22Rv1 (cell line): ENCODE measurements around the gene CDC14B.

ENCODE experiments used
- CTCF ChIP-seq: fragments of 450-650 bp; IDR thresholded peaks from 2 replicates; pipeline ENCODE4 v1.5.1; 2017; ENCODE audit warnings: mild to moderate bottlenecking
- ZFX ChIP-seq: fragments of 450-650 bp; IDR thresholded peaks from 2 replicates; pipeline ENCODE4 v1.6.1; 2017; ENCODE audit warnings: antibody characterized with exemption, borderline replicate concordance

DNA sequence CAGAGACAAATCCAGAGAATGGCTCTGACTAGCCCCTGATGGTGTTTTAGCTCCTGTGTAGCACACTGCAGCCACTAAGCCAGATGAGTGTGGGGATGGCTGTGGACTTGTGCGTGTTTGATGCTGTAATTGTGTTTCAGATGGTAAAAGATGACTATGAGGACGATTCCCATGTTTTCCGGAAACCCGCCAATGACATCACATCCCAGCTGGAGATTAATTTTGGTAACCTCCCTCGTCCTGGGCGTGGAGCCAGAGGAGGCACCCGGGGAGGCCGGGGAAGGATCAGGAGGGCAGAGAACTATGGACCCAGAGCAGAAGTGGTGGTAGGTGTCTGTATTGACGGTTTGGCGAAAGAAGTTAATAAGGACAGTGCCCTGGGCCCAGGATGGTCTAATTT lies 131.7 kb downstream of the CDC14B start:
- TF ChIP-seq CTCF (no peak), ZFX (no peak)
